ENCODE results near the gene PVRIG.

DNA sequence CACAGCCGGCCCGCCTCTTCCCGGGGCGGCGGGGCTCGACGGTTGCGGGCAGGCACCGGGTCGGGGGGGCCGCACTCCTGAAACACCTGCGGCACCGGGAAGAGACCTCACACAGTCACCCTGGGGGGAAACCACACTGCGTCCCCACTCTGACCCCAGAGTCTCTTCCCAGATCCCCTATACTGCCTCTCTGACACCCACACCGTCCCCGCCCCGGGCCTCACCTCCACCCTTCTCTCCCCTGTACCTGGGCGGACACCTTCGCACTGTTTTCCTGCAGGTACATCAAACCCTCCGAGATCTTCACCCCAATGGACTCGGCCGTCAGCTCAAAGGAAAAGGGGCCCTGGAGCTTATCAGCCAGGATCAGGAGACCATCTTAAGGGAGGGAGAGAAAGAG is 47.9 kb upstream of the PVRIG start:
- TF ChIP-seq, protein P1, sequence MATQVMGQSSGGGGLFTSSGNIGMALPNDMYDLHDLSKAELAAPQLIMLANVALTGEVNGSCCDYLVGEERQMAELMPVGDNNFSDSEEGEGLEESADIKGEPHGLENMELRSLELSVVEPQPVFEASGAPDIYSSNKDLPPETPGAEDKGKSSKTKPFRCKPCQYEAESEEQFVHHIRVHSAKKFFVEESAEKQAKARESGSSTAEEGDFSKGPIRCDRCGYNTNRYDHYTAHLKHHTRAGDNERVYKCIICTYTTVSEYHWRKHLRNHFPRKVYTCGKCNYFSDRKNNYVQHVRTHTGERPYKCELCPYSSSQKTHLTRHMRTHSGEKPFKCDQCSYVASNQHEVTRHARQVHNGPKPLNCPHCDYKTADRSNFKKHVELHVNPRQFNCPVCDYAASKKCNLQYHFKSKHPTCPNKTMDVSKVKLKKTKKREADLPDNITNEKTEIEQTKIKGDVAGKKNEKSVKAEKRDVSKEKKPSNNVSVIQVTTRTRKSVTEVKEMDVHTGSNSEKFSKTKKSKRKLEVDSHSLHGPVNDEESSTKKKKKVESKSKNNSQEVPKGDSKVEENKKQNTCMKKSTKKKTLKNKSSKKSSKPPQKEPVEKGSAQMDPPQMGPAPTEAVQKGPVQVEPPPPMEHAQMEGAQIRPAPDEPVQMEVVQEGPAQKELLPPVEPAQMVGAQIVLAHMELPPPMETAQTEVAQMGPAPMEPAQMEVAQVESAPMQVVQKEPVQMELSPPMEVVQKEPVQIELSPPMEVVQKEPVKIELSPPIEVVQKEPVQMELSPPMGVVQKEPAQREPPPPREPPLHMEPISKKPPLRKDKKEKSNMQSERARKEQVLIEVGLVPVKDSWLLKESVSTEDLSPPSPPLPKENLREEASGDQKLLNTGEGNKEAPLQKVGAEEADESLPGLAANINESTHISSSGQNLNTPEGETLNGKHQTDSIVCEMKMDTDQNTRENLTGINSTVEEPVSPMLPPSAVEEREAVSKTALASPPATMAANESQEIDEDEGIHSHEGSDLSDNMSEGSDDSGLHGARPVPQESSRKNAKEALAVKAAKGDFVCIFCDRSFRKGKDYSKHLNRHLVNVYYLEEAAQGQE (IDR thresholded peaks at IDR 0.05; ENCODE audit: insufficient replicate concordance, low read depth): no peak
- TF ChIP-seq, protein P2, sequence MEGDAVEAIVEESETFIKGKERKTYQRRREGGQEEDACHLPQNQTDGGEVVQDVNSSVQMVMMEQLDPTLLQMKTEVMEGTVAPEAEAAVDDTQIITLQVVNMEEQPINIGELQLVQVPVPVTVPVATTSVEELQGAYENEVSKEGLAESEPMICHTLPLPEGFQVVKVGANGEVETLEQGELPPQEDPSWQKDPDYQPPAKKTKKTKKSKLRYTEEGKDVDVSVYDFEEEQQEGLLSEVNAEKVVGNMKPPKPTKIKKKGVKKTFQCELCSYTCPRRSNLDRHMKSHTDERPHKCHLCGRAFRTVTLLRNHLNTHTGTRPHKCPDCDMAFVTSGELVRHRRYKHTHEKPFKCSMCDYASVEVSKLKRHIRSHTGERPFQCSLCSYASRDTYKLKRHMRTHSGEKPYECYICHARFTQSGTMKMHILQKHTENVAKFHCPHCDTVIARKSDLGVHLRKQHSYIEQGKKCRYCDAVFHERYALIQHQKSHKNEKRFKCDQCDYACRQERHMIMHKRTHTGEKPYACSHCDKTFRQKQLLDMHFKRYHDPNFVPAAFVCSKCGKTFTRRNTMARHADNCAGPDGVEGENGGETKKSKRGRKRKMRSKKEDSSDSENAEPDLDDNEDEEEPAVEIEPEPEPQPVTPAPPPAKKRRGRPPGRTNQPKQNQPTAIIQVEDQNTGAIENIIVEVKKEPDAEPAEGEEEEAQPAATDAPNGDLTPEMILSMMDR (IDR thresholded peaks at IDR 0.05; ENCODE audit: insufficient read depth, low read length): no peak

All from HL-60 (cell line).